Duodenal mucosa (tissue), 2 donors: ENCODE results near the gene CDC14B.

Source experiments
- H3K27ac ChIP-seq: one replicate; pipeline ENCODE4 v1.7.0; 2013; ENCODE audit warnings: low read depth, low read length
- H3K27me3 ChIP-seq, 2 donors: one replicate each; pipeline ENCODE4 v1.7.0; 2013; ENCODE audit warnings: low read length in 2 of 2, control low read depth in 1 of 2; ENCODE audit not compliant: insufficient read depth in 2 of 2, control insufficient read depth in 1 of 2
- H3K36me3 ChIP-seq, 2 donors: one replicate each; pipeline ENCODE4 v1.7.0; 2013; ENCODE audit warnings: low read length in 2 of 2, control low read depth in 1 of 2; ENCODE audit not compliant: insufficient read depth in 2 of 2, control insufficient read depth in 1 of 2
- H3K4me1 ChIP-seq, 2 donors: one replicate each; pipeline ENCODE4 v1.7.0; 2013; ENCODE audit warnings: low read length in 2 of 2, control low read depth in 1 of 2; ENCODE audit not compliant: insufficient read depth in 2 of 2, control insufficient read depth in 1 of 2
- H3K4me3 ChIP-seq, 2 donors: one replicate each; pipeline ENCODE4 v1.7.0; 2013; ENCODE audit warnings: low read length in 2 of 2, low read depth in 1 of 2
- H3K9ac ChIP-seq, 2 donors: one replicate each; pipeline ENCODE4 v1.7.0; 2013; ENCODE audit warnings: low read length in 2 of 2, low read depth in 1 of 2
- H3K9me3 ChIP-seq, 2 donors: one replicate each; pipeline ENCODE4 v1.7.0; 2013; ENCODE audit warnings: low read length in 2 of 2, control low read depth in 1 of 2; ENCODE audit not compliant: control insufficient read depth in 1 of 2

The CDC14B gene

GRCh38 chr9:96487949-96488348, 131.7 kb downstream of the CDC14B start:
- Histone ChIP-seq H3K4me1 (peaks cover 0 to 5% of the 10 kb centered on the region in 2 donors), H3K4me3 (no peak overlapping the region), H3K27ac (no peak overlapping the region), H3K27me3 (no peaks in the 10 kb centered on the region), H3K9ac (no peak overlapping the region), H3K9me3 (no peaks in the 10 kb centered on the region), H3K36me3 (peaks cover 10 to 45% of the 10 kb centered on the region in 2 donors)

GRCh38 chr9:96487029-96487396, 132.6 kb downstream of the CDC14B start:
- Histone ChIP-seq H3K4me3 (no peak overlapping the region), H3K9me3 (no peaks in the 10 kb centered on the region), H3K36me3 (peaks cover 10 to 42% of the 10 kb centered on the region in 2 donors), H3K27ac (no peak overlapping the region), H3K27me3 (no peaks in the 10 kb centered on the region), H3K9ac (no peak overlapping the region), H3K4me1 (peaks cover 0 to 5% of the 10 kb centered on the region in 2 donors)

- H3K36me3 ChIP-seq: peaks cover 6 to 37% of the 10 kb centered on the region in 2 donors
- H3K9me3 ChIP-seq: no peaks in the 10 kb centered on the region
- H3K4me3 ChIP-seq: no peak overlapping the region
- H3K27ac ChIP-seq: no peak overlapping the region
- peaks cover 0 to 5% of the 10 kb centered on the region in 2 donors for H3K4me1 ChIP-seq
- H3K9ac ChIP-seq: no peak overlapping the region
- no peaks in the 10 kb centered on the region for H3K27me3 ChIP-seq
These were observed 133.1 kb downstream of the CDC14B start for GRCh38 chr9:96486386-96487028.

GRCh38 chr9:96485280-96485679, 134.4 kb downstream of the CDC14B start:
- Histone ChIP-seq H3K36me3 (peaks cover 4 to 29% of the 10 kb centered on the region in 2 donors), H3K9ac (no peak overlapping the region), H3K9me3 (no peaks in the 10 kb centered on the region), H3K4me1 (peaks cover 0 to 5% of the 10 kb centered on the region in 2 donors), H3K27ac (no peak overlapping the region), H3K4me3 (no peak overlapping the region), H3K27me3 (no peaks in the 10 kb centered on the region)

- Histone ChIP-seq H3K36me3 (peaks cover 0 to 23% of the 10 kb centered on the region in 2 donors), H3K9ac (no peak overlapping the region), H3K4me1 (peaks cover 0 to 5% of the 10 kb centered on the region in 2 donors), H3K27ac (no peak overlapping the region), H3K27me3 (no peaks in the 10 kb centered on the region), H3K4me3 (no peak overlapping the region), H3K9me3 (no peaks in the 10 kb centered on the region)
These were observed 135.1 kb downstream of the CDC14B start for GRCh38 chr9:96484521-96484931.

GRCh38 chr9:96483733-96484390, 135.8 kb downstream of the CDC14B start:
- Histone ChIP-seq H3K4me3 (no peak overlapping the region), H3K27me3 (no peaks in the 10 kb centered on the region), H3K9me3 (no peaks in the 10 kb centered on the region), H3K27ac (no peak overlapping the region), H3K9ac (no peak overlapping the region), H3K36me3 (peaks cover 0 to 17% of the 10 kb centered on the region in 2 donors), H3K4me1 (peaks cover 0 to 5% of the 10 kb centered on the region in 2 donors)

GRCh38 chr9:96483197-96483596, 136.4 kb downstream of the CDC14B start:
- Histone ChIP-seq H3K4me3 (no peak overlapping the region), H3K9me3 (no peaks in the 10 kb centered on the region), H3K9ac (no peak overlapping the region), H3K4me1 (peaks cover 0 to 5% of the 10 kb centered on the region in 2 donors), H3K27me3 (no peaks in the 10 kb centered on the region), H3K36me3 (peaks cover 0 to 10% of the 10 kb centered on the region in 2 donors), H3K27ac (no peak overlapping the region)

- Histone ChIP-seq H3K36me3 (peaks cover 0 to 9% of the 10 kb centered on the region in 2 donors), H3K27ac (no peak overlapping the region), H3K4me3 (no peak overlapping the region), H3K4me1 (peaks cover 0 to 5% of the 10 kb centered on the region in 2 donors), H3K27me3 (no peaks in the 10 kb centered on the region), H3K9ac (no peak overlapping the region), H3K9me3 (no peaks in the 10 kb centered on the region)
These were observed 137.2 kb downstream of the CDC14B start for GRCh38 chr9:96482476-96482875.

- Histone ChIP-seq H3K27ac (no peak overlapping the region), H3K9ac (no peak overlapping the region), H3K4me3 (no peak overlapping the region), H3K4me1 (no peaks in the 10 kb centered on the region), H3K27me3 (no peaks in the 10 kb centered on the region), H3K9me3 (no peaks in the 10 kb centered on the region), H3K36me3 (peaks cover 0 to 9% of the 10 kb centered on the region in 2 donors)
These were observed 138.9 kb downstream of the CDC14B start for GRCh38 chr9:96480736-96481135.

GRCh38 chr9:96478829-96479371, 140.7 kb downstream of the CDC14B start:
- Histone ChIP-seq H3K9ac (no peak overlapping the region), H3K27me3 (no peaks in the 10 kb centered on the region), H3K4me1 (no peaks in the 10 kb centered on the region), H3K36me3 (no peaks in the 10 kb centered on the region), H3K4me3 (no peak overlapping the region), H3K27ac (no peak overlapping the region), H3K9me3 (no peaks in the 10 kb centered on the region)
